Ureter (tissue), 1 donor: Measurements from ENCODE around the gene NOG. TPM values are rescaled to one million over a fixed set of nuclear protein-coding genes. Genes with fewer than 3 reads are reported as not detected.

Source experiments
- DNase-seq: peaks from one replicate; pipeline ENCODE4 v3.0.0-alpha.2; 2020; ENCODE audit warnings: low spot score
- total RNA-seq: library from RNA; stranded (reverse); gene quantifications from one replicate; pipeline ENCODE4 v1.2.4, GENCODE V29; 2023
- donor health status: DM: yes; HTN: yes; CAD: no.

The NOG gene
- total RNA-seq, 1 donor from 2014 or later, result 0.60 TPM

GRCh38 chr17:56596691-56597494 lies 3.4 kb downstream of the NOG start:
- DNase-seq, result no peak

- no peak for DNase-seq
These were observed 4.0 kb downstream of the NOG start for GRCh38 chr17:56597495-56597990.

- DNase-seq, result no peak
These were observed 5.0 kb downstream of the NOG start for GRCh38 chr17:56598466-56598865.

- no peak for DNase-seq
These were observed 5.6 kb downstream of the NOG start for GRCh38 chr17:56599088-56599487.

GRCh38 chr17:56599566-56599965 lies 6.1 kb downstream of the NOG start:
- DNase-seq, result no peak

- DNase-seq, result no peak
These were observed 6.8 kb downstream of the NOG start for GRCh38 chr17:56600256-56600655.

- no peak for DNase-seq
These were observed 8.1 kb downstream of the NOG start for GRCh38 chr17:56601591-56601990.

- DNase-seq, result no peak
These were observed 9.0 kb downstream of the NOG start for GRCh38 chr17:56602292-56603130.

- DNase-seq, result no peak
These were observed 10.2 kb downstream of the NOG start for GRCh38 chr17:56603486-56604238.

GRCh38 chr17:56604691-56605290 lies 11.3 kb downstream of the NOG start:
- no peak for DNase-seq

- DNase-seq, result no peak
These were observed 15.4 kb downstream of the NOG start for GRCh38 chr17:56608944-56609343.

GRCh38 chr17:56610321-56610720 lies 16.8 kb downstream of the NOG start:
- no peak for DNase-seq

- DNase-seq, result no peak
These were observed 19.6 kb downstream of the NOG start for GRCh38 chr17:56613131-56613530.

GRCh38 chr17:56614522-56614921 lies 21.0 kb downstream of the NOG start:
- DNase-seq, result no peak

GRCh38 chr17:56616239-56616638 lies 22.7 kb downstream of the NOG start:
- no peak for DNase-seq

- DNase-seq, result no peak
These were observed 29.9 kb downstream of the NOG start for GRCh38 chr17:56623383-56623782.

GRCh38 chr17:56624309-56624708 lies 30.8 kb downstream of the NOG start:
- no peak for DNase-seq

- DNase-seq, result no peak
These were observed 31.4 kb downstream of the NOG start for GRCh38 chr17:56624912-56625311.

GRCh38 chr17:56629531-56630075 lies 36.1 kb downstream of the NOG start:
- no peak for DNase-seq

GRCh38 chr17:56630202-56630601 lies 36.7 kb downstream of the NOG start:
- DNase-seq, result no peak

GRCh38 chr17:56633681-56634080 lies 40.2 kb downstream of the NOG start:
- DNase-seq, result no peak
